ENCODE data around the gene FBL.
"Not testable (repeated sequence)": the region's sequence is repeated elsewhere in the genome, so short reads cannot be mapped to it uniquely, and the experiment has no call there.

Gene FBL

DNA sequence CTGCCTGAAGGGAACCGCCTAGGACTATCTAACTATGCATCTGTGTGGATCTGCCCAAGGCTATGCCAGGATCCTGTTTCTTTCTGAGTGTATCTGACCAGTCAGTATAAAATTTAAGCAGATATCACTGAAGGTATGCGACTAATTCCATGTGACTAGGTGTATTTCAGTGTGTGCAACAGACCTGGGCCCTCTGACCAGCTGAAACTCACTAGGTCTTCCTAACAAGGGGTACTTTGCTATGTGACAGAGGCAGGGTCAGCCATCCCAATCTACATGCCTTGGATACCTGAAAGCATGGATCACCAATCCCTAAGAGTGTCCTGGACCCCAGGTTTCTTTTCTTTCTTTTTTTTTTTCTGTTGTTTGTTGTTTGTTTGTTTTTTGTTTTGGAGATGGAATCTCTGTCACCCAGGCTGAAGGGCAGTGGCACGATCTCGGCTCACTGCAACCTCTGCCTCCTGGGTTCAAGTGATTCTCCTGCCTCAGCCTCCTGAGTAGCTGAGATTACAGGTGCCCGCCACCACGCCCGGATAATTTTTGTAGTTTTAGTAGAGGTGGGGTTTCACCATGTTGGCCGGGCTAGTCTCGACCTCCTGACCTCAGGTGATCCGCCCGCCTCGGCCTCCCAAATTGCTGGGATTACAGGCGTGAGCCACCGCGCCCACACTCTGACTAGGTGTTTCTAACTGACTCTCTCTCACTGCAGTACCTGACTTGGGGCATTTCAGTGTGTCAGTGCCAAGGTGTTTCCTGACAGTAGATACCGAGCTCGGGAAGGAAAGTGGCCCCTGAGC lies 44.8 kb upstream of the FBL start:
- TF ChIP-seq CTCF (conservative IDR thresholded peaks at IDR 0.05; ENCODE audit: low read depth, low read length), result no peak
- Histone ChIP-seq H3K4me1 (ENCODE audit: low read depth, poor library complexity, severe bottlenecking) (no peaks in the 10 kb centered on the region), H3K79me2 (ENCODE audit: insufficient read depth, low read depth) (no peaks in the 10 kb centered on the region)

GRCh38 chr19:39889872-39890754 lies 43.9 kb upstream of the FBL start:
- H3K4me2 ChIP-seq; H3K9ac ChIP-seq; H2AFZ ChIP-seq (ENCODE audit: low read depth); H3K79me2 ChIP-seq (ENCODE audit: insufficient read depth, low read depth); H3K27ac ChIP-seq; H4K20me1 ChIP-seq (ENCODE audit: insufficient read depth); H3K4me1 ChIP-seq (ENCODE audit: low read depth, poor library complexity, severe bottlenecking); H3K27me3 ChIP-seq (ENCODE audit: insufficient read depth, low read depth); H3K36me3 ChIP-seq (ENCODE audit: insufficient read depth); H3K4me3 ChIP-seq (IDR thresholded peaks at IDR 0.05; ENCODE audit: insufficient read depth, low read depth, low read length): not testable (repeated sequence)

More for the DNA sequence above, 44.8 kb upstream of the FBL start:
- Histone ChIP-seq H2AFZ (ENCODE audit: low read depth) (no peak overlapping the region), H4K20me1 (ENCODE audit: insufficient read depth) (no peaks in the 10 kb centered on the region), H3K27ac (no peak overlapping the region), H3K36me3 (ENCODE audit: insufficient read depth) (no peaks in the 10 kb centered on the region), H3K4me2 (no peak overlapping the region), H3K9ac (no peak overlapping the region), H3K4me3 (IDR thresholded peaks at IDR 0.05; ENCODE audit: insufficient read depth, low read depth, low read length) (no peak overlapping the region), H3K27me3 (ENCODE audit: insufficient read depth, low read depth) (no peaks in the 10 kb centered on the region)

DNA sequence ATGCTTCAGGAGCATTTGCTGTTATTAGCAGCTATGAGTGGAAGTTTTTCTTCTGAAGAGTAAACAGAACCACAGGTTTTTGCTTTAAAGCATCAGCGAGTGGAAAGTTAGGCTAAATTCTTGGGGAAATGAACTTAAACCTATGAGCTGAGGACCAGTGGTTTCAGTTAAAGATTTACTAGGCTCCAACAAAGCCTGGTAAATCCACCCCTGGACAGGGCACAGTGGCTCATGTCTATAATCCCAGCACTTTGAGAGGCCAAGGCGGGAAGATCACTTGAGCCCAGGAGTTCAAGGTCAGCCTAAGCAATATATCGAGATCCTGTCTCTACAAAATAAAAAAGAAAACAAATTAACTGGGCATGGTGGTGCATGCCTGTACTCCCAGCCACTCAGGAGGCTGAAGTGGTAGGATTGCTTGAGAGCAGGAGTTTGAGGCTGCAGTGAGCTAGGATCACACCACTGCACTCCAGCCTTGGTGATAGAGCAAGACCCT lies 41.3 kb upstream of the FBL start:
- not testable (repeated sequence) for H3K4me1 ChIP-seq (ENCODE audit: low read depth, poor library complexity, severe bottlenecking); H3K36me3 ChIP-seq (ENCODE audit: insufficient read depth); H4K20me1 ChIP-seq (ENCODE audit: insufficient read depth); H3K9ac ChIP-seq; H3K27me3 ChIP-seq (ENCODE audit: insufficient read depth, low read depth); H3K27ac ChIP-seq; H3K4me3 ChIP-seq (IDR thresholded peaks at IDR 0.05; ENCODE audit: insufficient read depth, low read depth, low read length); H3K4me2 ChIP-seq; H2AFZ ChIP-seq (ENCODE audit: low read depth); H3K79me2 ChIP-seq (ENCODE audit: insufficient read depth, low read depth)

GRCh38 chr19:39885821-39886554 lies 39.8 kb upstream of the FBL start:
- H2AFZ ChIP-seq (ENCODE audit: low read depth); H3K27ac ChIP-seq; H3K9ac ChIP-seq; H3K27me3 ChIP-seq (ENCODE audit: insufficient read depth, low read depth); H3K4me1 ChIP-seq (ENCODE audit: low read depth, poor library complexity, severe bottlenecking); H3K4me3 ChIP-seq (IDR thresholded peaks at IDR 0.05; ENCODE audit: insufficient read depth, low read depth, low read length); H3K79me2 ChIP-seq (ENCODE audit: insufficient read depth, low read depth); H3K36me3 ChIP-seq (ENCODE audit: insufficient read depth); H4K20me1 ChIP-seq (ENCODE audit: insufficient read depth); H3K4me2 ChIP-seq: not testable (repeated sequence)

- H2AFZ ChIP-seq (ENCODE audit: low read depth); H3K36me3 ChIP-seq (ENCODE audit: insufficient read depth); H3K4me2 ChIP-seq; H3K9ac ChIP-seq; H3K4me3 ChIP-seq (IDR thresholded peaks at IDR 0.05; ENCODE audit: insufficient read depth, low read depth, low read length); H4K20me1 ChIP-seq (ENCODE audit: insufficient read depth); H3K27ac ChIP-seq; H3K27me3 ChIP-seq (ENCODE audit: insufficient read depth, low read depth); H3K4me1 ChIP-seq (ENCODE audit: low read depth, poor library complexity, severe bottlenecking); H3K79me2 ChIP-seq (ENCODE audit: insufficient read depth, low read depth): not testable (repeated sequence)
Measured at GRCh38 chr19:39884721-39885120, 38.5 kb upstream of the FBL start.

GRCh38 chr19:39882645-39883044 lies 36.5 kb upstream of the FBL start:
- not testable (repeated sequence) for H4K20me1 ChIP-seq (ENCODE audit: insufficient read depth); H3K27me3 ChIP-seq (ENCODE audit: insufficient read depth, low read depth); H3K79me2 ChIP-seq (ENCODE audit: insufficient read depth, low read depth); H2AFZ ChIP-seq (ENCODE audit: low read depth); H3K27ac ChIP-seq; H3K4me1 ChIP-seq (ENCODE audit: low read depth, poor library complexity, severe bottlenecking); H3K36me3 ChIP-seq (ENCODE audit: insufficient read depth); H3K4me3 ChIP-seq (IDR thresholded peaks at IDR 0.05; ENCODE audit: insufficient read depth, low read depth, low read length); H3K4me2 ChIP-seq; H3K9ac ChIP-seq
